ENCODE data around the gene GPC3. TPM values are rescaled to one million over a fixed set of nuclear protein-coding genes. Genes with fewer than 3 reads are reported as not detected.

Gene GPC3
- polyA plus RNA-seq, 1 of the 3 experiments (the other 2 are of a cell fraction) = 1.4 TPM

DNA sequence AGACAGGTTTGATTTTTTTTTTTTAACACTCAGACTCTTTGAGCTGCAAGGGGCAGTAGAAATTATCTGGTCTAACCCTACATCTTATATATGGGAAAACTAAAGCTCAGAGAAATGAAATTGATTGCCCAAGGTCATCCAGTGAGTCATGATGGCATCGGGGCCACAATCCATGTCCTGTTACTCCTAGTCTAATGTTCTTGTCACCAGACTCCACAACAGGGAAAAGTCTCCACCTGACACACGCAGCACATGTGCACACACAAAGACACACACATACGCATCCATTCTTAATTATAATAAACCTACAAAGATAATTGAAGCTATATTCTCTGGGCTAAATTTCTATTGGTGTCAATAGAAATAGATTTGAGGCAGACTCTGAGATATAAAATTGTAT, 48.4 kb downstream of the GPC3 start:
- ChIA-PET POLR2A (no interaction called here), CTCF (interaction anchor here (0.8 to 1.5 kb wide), 3 partner anchors 89 to 267 kb away, joined by 3 read pairs; no protein-coding TSS in a partner anchor)
- Histone ChIP-seq H3K27ac (ENCODE audit: low read depth in 2 of 2, low read length in 1 of 2) (no peak overlapping the region), H3K27me3 (ENCODE audit: insufficient read depth) (0 out of 2 replicates have a peak, but pooled peaks cover 4% of the 10 kb centered on the region), H4K20me1 (ENCODE audit: insufficient read depth) (no peaks in the 10 kb centered on the region), H3F3A (replicated peaks; ENCODE audit: insufficient read depth) (no peaks in the 10 kb centered on the region), H3K4me2 (no peak overlapping the region), H3K9me3 (no peaks in the 10 kb centered on the region), H3K9me2 (no peaks in the 10 kb centered on the region), H3K79me2 (ENCODE audit: insufficient read depth) (no peaks in the 10 kb centered on the region), H3K4me1 (ENCODE audit: control insufficient read depth in 1 of 2, insufficient read depth in 2 of 2, low read depth in 1 of 2, low read length in 1 of 2) (peaks cover 0 to 2% of the 10 kb centered on the region in 2 experiments; a peak in 2 of 4 replicates), H3K36me3 (replicated peaks in 1 of 2; ENCODE audit: control insufficient read depth in 1 of 2, insufficient read depth in 2 of 2, low read length in 1 of 2) (no peaks in the 10 kb centered on the region), H2AFZ (ENCODE audit: low read depth) (no peak overlapping the region), H3K9ac (no peak overlapping the region), H3K4me3 (ENCODE audit: low read depth in 2 of 2, low read length in 1 of 2) (no peak overlapping the region)
- no peak for DNase-seq
- WGBS (ENCODE audit: low lambda C conversion rate) = 39% methylated on average over 3 of the region's 3 CpGs
- TF ChIP-seq FOSL2 (IDR thresholded peaks at IDR 0.05; ENCODE audit: borderline replicate concordance, low read depth) = no peak
- TF ChIP-seq SIN3A (IDR thresholded peaks at IDR 0.05; ENCODE audit: borderline replicate concordance, low read depth, low read length) = no peak
- no peak for TF ChIP-seq IRF3 (IDR thresholded peaks at IDR 0.05; ENCODE audit: low read depth, low read length)
- TF ChIP-seq TCF12 (IDR thresholded peaks at IDR 0.05) = no peak
- TF ChIP-seq, protein P1, sequence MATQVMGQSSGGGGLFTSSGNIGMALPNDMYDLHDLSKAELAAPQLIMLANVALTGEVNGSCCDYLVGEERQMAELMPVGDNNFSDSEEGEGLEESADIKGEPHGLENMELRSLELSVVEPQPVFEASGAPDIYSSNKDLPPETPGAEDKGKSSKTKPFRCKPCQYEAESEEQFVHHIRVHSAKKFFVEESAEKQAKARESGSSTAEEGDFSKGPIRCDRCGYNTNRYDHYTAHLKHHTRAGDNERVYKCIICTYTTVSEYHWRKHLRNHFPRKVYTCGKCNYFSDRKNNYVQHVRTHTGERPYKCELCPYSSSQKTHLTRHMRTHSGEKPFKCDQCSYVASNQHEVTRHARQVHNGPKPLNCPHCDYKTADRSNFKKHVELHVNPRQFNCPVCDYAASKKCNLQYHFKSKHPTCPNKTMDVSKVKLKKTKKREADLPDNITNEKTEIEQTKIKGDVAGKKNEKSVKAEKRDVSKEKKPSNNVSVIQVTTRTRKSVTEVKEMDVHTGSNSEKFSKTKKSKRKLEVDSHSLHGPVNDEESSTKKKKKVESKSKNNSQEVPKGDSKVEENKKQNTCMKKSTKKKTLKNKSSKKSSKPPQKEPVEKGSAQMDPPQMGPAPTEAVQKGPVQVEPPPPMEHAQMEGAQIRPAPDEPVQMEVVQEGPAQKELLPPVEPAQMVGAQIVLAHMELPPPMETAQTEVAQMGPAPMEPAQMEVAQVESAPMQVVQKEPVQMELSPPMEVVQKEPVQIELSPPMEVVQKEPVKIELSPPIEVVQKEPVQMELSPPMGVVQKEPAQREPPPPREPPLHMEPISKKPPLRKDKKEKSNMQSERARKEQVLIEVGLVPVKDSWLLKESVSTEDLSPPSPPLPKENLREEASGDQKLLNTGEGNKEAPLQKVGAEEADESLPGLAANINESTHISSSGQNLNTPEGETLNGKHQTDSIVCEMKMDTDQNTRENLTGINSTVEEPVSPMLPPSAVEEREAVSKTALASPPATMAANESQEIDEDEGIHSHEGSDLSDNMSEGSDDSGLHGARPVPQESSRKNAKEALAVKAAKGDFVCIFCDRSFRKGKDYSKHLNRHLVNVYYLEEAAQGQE (IDR thresholded peaks at IDR 0.05; ENCODE audit: low read depth, low read length) = no peak
- TF ChIP-seq MXI1 (IDR thresholded peaks at IDR 0.05; ENCODE audit: low read depth, low read length) = no peak
- no peak for TF ChIP-seq FOXJ3 (CRISPR knock-in tag; IDR thresholded peaks at IDR 0.05)
- TF ChIP-seq CTCF (IDR thresholded peaks at IDR 0.05) = no peak
- no peak for TF ChIP-seq JUND (IDR thresholded peaks at IDR 0.05)
- no peak for TF ChIP-seq USF2 (IDR thresholded peaks at IDR 0.05; ENCODE audit: borderline replicate concordance, low read depth, low read length)

All from SK-N-SH (cell line).